MM.1S (cell line): ENCODE measurements around the gene NR1H2.

Source experiments
- DNase-seq: peaks from one replicate; pipeline ENCODE4 v3.0.0-alpha.2; 2015
- H2AFZ ChIP-seq: fragments of 300-600 bp; sonication (generic); 2 replicates; pipeline ENCODE4 v1.6.0; 2016; ENCODE audit warnings: antibody characterized with exemption, low read length
- H3F3A ChIP-seq: fragments of 300-600 bp; sonication (generic); 2 replicates; pipeline ENCODE4 v1.6.1; 2016; ENCODE audit warnings: mild to moderate bottlenecking, antibody characterized with exemption, low read length, moderate library complexity, mixed read lengths; ENCODE audit not compliant: insufficient read depth
- H3K27ac ChIP-seq: fragments of 300-600 bp; sonication (generic); 2 replicates; pipeline ENCODE4 v1.5.1; 2016; ENCODE audit warnings: mild to moderate bottlenecking, low read length
- H3K27me3 ChIP-seq: fragments of 300-600 bp; sonication (generic); replicated peaks from 2 replicates; pipeline ENCODE4 v1.6.0; 2016; ENCODE audit warnings: low read length; ENCODE audit not compliant: insufficient read depth
- H3K36me3 ChIP-seq: fragments of 300-600 bp; sonication (generic); replicated peaks from 2 replicates; pipeline ENCODE4 v1.6.1; 2016; ENCODE audit warnings: mild to moderate bottlenecking, low read length, mixed read lengths; ENCODE audit not compliant: insufficient read depth
- H3K4me1 ChIP-seq: fragments of 300-600 bp; sonication (generic); 2 replicates; pipeline ENCODE4 v1.6.1; 2016; ENCODE audit warnings: low read length, mixed read lengths
- H3K4me2 ChIP-seq: fragments of 300-600 bp; sonication (generic); 2 replicates; pipeline ENCODE4 v1.6.0; 2016; ENCODE audit warnings: low read depth, low read length
- H3K4me3 ChIP-seq: fragments of 300-600 bp; sonication (generic); 2 replicates; pipeline ENCODE4 v1.5.1; 2016; ENCODE audit warnings: low read length, mixed read lengths
- H3K79me2 ChIP-seq: fragments of 300-600 bp; sonication (generic); 2 replicates; pipeline ENCODE4 v1.6.1; 2016; ENCODE audit warnings: mixed run types, low read length, mixed read lengths
- H3K9ac ChIP-seq: fragments of 300-600 bp; sonication (generic); 2 replicates; pipeline ENCODE4 v1.6.1; 2016; ENCODE audit warnings: low read length, mixed read lengths
- H3K9me2 ChIP-seq: fragments of 300-600 bp; sonication (generic); replicated peaks from 2 replicates; pipeline ENCODE4 v1.6.1; 2016; ENCODE audit warnings: mild to moderate bottlenecking, low read length, mixed read lengths; ENCODE audit not compliant: insufficient read depth
- H3K9me3 ChIP-seq: fragments of 300-600 bp; sonication (generic); replicated peaks from 2 replicates; pipeline ENCODE4 v1.6.1; 2016; ENCODE audit warnings: mild to moderate bottlenecking, low read length, mixed read lengths; ENCODE audit not compliant: insufficient read depth
- H4K20me1 ChIP-seq: fragments of 300-600 bp; sonication (generic); 2 replicates; pipeline ENCODE4 v1.6.1; 2016; ENCODE audit warnings: mild to moderate bottlenecking, low read length, moderate library complexity, mixed read lengths; ENCODE audit not compliant: insufficient read depth
- EZH2 ChIP-seq: fragments of 300-600 bp; sonication (generic); optimal IDR thresholded peaks from 2 replicates; pipeline ENCODE3; 2017; ENCODE audit warnings: low read depth, mild to moderate bottlenecking, antibody characterized with exemption, low read length, mixed read lengths
- EZH2phosphoT487 ChIP-seq: fragments of 300-600 bp; sonication (generic); IDR thresholded peaks from 2 replicates; pipeline ENCODE4 v1.6.1; 2018; ENCODE audit warnings: antibody characterized with exemption, low read length
- TF ChIP-seq, protein P1 (sequence below): fragments of 300-600 bp; sonication (generic); IDR thresholded peaks from 2 replicates; pipeline ENCODE4 v1.5.1; 2016; ENCODE audit warnings: antibody characterized with exemption, low read length, mixed read lengths

Gene NR1H2

DNA sequence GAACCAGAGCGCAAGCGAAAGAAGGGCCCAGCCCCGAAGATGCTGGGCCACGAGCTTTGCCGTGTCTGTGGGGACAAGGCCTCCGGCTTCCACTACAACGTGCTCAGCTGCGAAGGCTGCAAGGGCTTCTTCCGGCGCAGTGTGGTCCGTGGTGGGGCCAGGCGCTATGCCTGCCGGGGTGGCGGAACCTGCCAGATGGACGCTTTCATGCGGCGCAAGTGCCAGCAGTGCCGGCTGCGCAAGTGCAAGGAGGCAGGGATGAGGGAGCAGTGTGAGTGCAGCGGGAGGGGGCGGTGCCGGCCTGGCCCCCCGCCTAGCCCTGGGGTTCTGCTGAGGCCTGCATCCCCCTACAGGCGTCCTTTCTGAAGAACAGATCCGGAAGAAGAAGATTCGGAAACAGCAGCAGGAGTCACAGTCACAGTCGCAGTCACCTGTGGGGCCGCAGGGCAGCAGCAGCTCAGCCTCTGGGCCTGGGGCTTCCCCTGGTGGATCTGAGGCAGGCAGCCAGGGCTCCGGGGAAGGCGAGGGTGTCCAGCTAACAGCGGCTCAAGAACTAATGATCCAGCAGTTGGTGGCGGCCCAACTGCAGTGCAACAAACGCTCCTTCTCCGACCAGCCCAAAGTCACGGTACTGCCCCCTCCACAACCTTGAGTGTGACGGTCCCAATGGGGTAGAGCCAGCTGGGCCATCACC, 2.1 kb downstream of the NR1H2 start:
- TF ChIP-seq EZH2phosphoT487 (no peak), EZH2 (no peak)
- TF ChIP-seq, protein P1, sequence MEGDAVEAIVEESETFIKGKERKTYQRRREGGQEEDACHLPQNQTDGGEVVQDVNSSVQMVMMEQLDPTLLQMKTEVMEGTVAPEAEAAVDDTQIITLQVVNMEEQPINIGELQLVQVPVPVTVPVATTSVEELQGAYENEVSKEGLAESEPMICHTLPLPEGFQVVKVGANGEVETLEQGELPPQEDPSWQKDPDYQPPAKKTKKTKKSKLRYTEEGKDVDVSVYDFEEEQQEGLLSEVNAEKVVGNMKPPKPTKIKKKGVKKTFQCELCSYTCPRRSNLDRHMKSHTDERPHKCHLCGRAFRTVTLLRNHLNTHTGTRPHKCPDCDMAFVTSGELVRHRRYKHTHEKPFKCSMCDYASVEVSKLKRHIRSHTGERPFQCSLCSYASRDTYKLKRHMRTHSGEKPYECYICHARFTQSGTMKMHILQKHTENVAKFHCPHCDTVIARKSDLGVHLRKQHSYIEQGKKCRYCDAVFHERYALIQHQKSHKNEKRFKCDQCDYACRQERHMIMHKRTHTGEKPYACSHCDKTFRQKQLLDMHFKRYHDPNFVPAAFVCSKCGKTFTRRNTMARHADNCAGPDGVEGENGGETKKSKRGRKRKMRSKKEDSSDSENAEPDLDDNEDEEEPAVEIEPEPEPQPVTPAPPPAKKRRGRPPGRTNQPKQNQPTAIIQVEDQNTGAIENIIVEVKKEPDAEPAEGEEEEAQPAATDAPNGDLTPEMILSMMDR, result no peak
- Histone ChIP-seq H3K4me1 (no peaks in the 10 kb centered on the region), H3K4me2 (no peak overlapping the region), H3K4me3 (no peak overlapping the region), H3K27me3 (no peaks in the 10 kb centered on the region), H3K36me3 (peaks cover 5% of the 10 kb centered on the region; the same call in 1 of the 2 replicates), H2AFZ (no peak overlapping the region), H3F3A (peaks cover 9% of the 10 kb centered on the region; the same call in 1 of the 2 replicates), H3K9me3 (no peaks in the 10 kb centered on the region), H3K79me2 (peaks cover 12% of the 10 kb centered on the region), H4K20me1 (peaks cover 3% of the 10 kb centered on the region; the same call in 1 of the 2 replicates), H3K9ac (no peak overlapping the region), H3K27ac (no peak overlapping the region), H3K9me2 (no peaks in the 10 kb centered on the region)
- no peak for DNase-seq

- H3F3A ChIP-seq, result peaks cover 9% of the 10 kb centered on the region; the same call in 1 of the 2 replicates
- H3K36me3 ChIP-seq, result peaks cover 5% of the 10 kb centered on the region; the same call in 1 of the 2 replicates
- H2AFZ ChIP-seq, result no peak overlapping the region
- no peak for TF ChIP-seq EZH2phosphoT487
- TF ChIP-seq, protein P1, result no peak
- no peak for TF ChIP-seq EZH2
- H3K27ac ChIP-seq, result no peak overlapping the region
- H3K79me2 ChIP-seq, result peaks cover 12% of the 10 kb centered on the region
- no peaks in the 10 kb centered on the region for H3K9me3 ChIP-seq
- H3K27me3 ChIP-seq, result no peaks in the 10 kb centered on the region
- H3K4me3 ChIP-seq, result no peak overlapping the region
- H3K9ac ChIP-seq, result no peak overlapping the region
- H3K4me2 ChIP-seq, result no peak overlapping the region
- no peak for DNase-seq
- H3K9me2 ChIP-seq, result no peaks in the 10 kb centered on the region
- peaks cover 3% of the 10 kb centered on the region; the same call in 1 of the 2 replicates for H4K20me1 ChIP-seq
- no peaks in the 10 kb centered on the region for H3K4me1 ChIP-seq
Observed at GRCh38 chr19:50378863-50379236, 2.6 kb downstream of the NR1H2 start.

GRCh38 chr19:50379602-50380001, 3.3 kb downstream of the NR1H2 start:
- Histone ChIP-seq H3K4me1 (no peaks in the 10 kb centered on the region), H2AFZ (no peak overlapping the region), H3K27ac (no peak overlapping the region), H3K9me3 (no peaks in the 10 kb centered on the region), H3K9me2 (no peaks in the 10 kb centered on the region), H3K79me2 (peaks cover 16% of the 10 kb centered on the region), H4K20me1 (peaks cover 3% of the 10 kb centered on the region; the same call in 1 of the 2 replicates), H3K9ac (no peak overlapping the region), H3K36me3 (peaks cover 5% of the 10 kb centered on the region; the same call in 1 of the 2 replicates), H3K4me2 (no peak overlapping the region), H3K4me3 (no peak overlapping the region), H3K27me3 (no peaks in the 10 kb centered on the region), H3F3A (peaks cover 9% of the 10 kb centered on the region; the same call in 1 of the 2 replicates)
- TF ChIP-seq EZH2 (no peak), EZH2phosphoT487 (no peak)
- TF ChIP-seq, protein P1, result no peak
- DNase-seq, result no peak
